Gastrocnemius medialis (tissue), 4 donors: Measurements from ENCODE around the gene ASTN1. TPM values are rescaled to one million over a fixed set of nuclear protein-coding genes. Genes with fewer than 3 reads are reported as not detected.

Experiments
- ATAC-seq, 2 donors: fragments of 150-250 bp; one replicate each; pipeline ENCODE4 v1.9.1; 2016
- DNase-seq, 2 donors: peaks; one replicate each; pipeline ENCODE4 v3.0.0-alpha.2; 2019
- H3K27ac ChIP-seq, 4 donors: fragments of 200-600 bp; sonication (generic); 1 replicate in 1 of 4; 2 replicates in 3 of 4; pipeline ENCODE4 v1.5.1; 2016 to 2018; ENCODE audit warnings: mild to moderate bottlenecking in 2 of 4, moderate library complexity in 1 of 4
- H3K27me3 ChIP-seq, 3 donors: fragments of 200-600 bp; sonication (generic) in 2 of 3; 1 replicate in 1 of 3; 2 replicates in 2 of 3; pipeline versions ENCODE4 v1.5.1 to v1.6.0; 2016 to 2019; ENCODE audit warnings: mild to moderate bottlenecking in 1 of 3, moderate library complexity in 1 of 3
- H3K36me3 ChIP-seq, 2 donors: fragments of 200-600 bp; sonication (generic) in 1 of 2; one replicate each; pipeline ENCODE4 v1.5.1; 2017 to 2018
- H3K4me1 ChIP-seq, 2 donors: fragments of 200-600 bp; sonication (generic) in 1 of 2; one replicate each; pipeline ENCODE4 v1.5.1; 2016 to 2017; ENCODE audit warnings: mild to moderate bottlenecking in 2 of 2
- H3K4me3 ChIP-seq, 4 donors: fragments of 200-600 bp; sonication (generic) in 3 of 4; 1 replicate in 1 of 4; 2 replicates in 3 of 4; pipeline ENCODE4 v1.5.1; 2016 to 2019; ENCODE audit warnings: mild to moderate bottlenecking in 2 of 4
- H3K9me3 ChIP-seq, 3 donors: fragments of 200-600 bp; sonication (generic) in 2 of 3; 1 replicate in 1 of 3; 2 replicates in 2 of 3; pipeline ENCODE4 v1.5.1; 2016 to 2019
- CTCF ChIP-seq, 5 experiments: fragments of 450-650 bp in 3 of 5; fragments of 200-600 bp in 2 of 5; sonication (generic) in 2 of 5; IDR thresholded peaks in 4 of 5; conservative IDR thresholded peaks in 1 of 5; 1 replicate in 4 of 5; 2 replicates in 1 of 5; pipeline ENCODE4 v1.5.1; 2016 to 2019; ENCODE audit warnings: antibody characterized with exemption in 5 of 5, mild to moderate bottlenecking in 3 of 5, moderate library complexity in 3 of 5
- POLR2A ChIP-seq, 2 donors: fragments of 450-650 bp; IDR thresholded peaks; one replicate each; pipeline ENCODE4 v1.6.1; 2017; ENCODE audit warnings: antibody characterized with exemption in 2 of 2, mild to moderate bottlenecking in 2 of 2, moderate library complexity in 2 of 2
- in situ Hi-C, 4 donors: fragments of 200-750 bp; cut with MboI; loops; one replicate each; pipeline versions ENCODE4 v1.15.0 to v1.8.0; 2017; ENCODE audit warnings: low sequenced_read_pairs in 4 of 4
- intact Hi-C: fragments of 100-400 bp; cut with DNase I; formaldehyde crosslinking; loops from one replicate; pipeline ENCODE4 v1.15.1; 2023; ENCODE audit warnings: low total_unique reads
- total RNA-seq, 4 donors: library from RNA; depleted of rRNA; stranded (reverse); fragments of >200 nt; gene quantifications; one replicate each; pipeline versions ENCODE4 v1.1.0 to v1.2.3, GENCODE V29; 2016

ASTN1 gene
- total RNA-seq, 4 donors from 2014 or later = 0.09 to 0.10 TPM; not detected in 2

GRCh38 chr1:176993587-176993986 lies 170.9 kb downstream of the ASTN1 start:
- DNase-seq (no peak), ATAC-seq (no peak)
- intact Hi-C loops (no loop called here), in situ Hi-C loops (no loop called here)
- TF ChIP-seq CTCF (IDR thresholded peaks at IDR 0.05 in 4 of 5, conservative IDR thresholded peaks at IDR 0.05 in 1 of 5) (no peak), POLR2A (IDR thresholded peaks at IDR 0.05) (no peak)
- H3K4me1 ChIP-seq = no peaks in the 10 kb centered on the region
- H3K4me3 ChIP-seq = no peak overlapping the region
- no peak overlapping the region for H3K27ac ChIP-seq
- H3K36me3 ChIP-seq = no peaks in the 10 kb centered on the region
- H3K27me3 ChIP-seq = no peaks in the 10 kb centered on the region
- no peaks in the 10 kb centered on the region for H3K9me3 ChIP-seq

GRCh38 chr1:176989754-176990153 lies 174.8 kb downstream of the ASTN1 start:
- Histone ChIP-seq H3K27me3 (no peaks in the 10 kb centered on the region), H3K4me1 (no peaks in the 10 kb centered on the region), H3K27ac (peak overlapping the region in 1 of 4 donors; percentile 19), H3K4me3 (no peak overlapping the region), H3K36me3 (no peaks in the 10 kb centered on the region), H3K9me3 (no peaks in the 10 kb centered on the region)
- no peak for TF ChIP-seq POLR2A (IDR thresholded peaks at IDR 0.05)
- TF ChIP-seq CTCF (IDR thresholded peaks at IDR 0.05 in 4 of 5, conservative IDR thresholded peaks at IDR 0.05 in 1 of 5) = no peak
- DNase-seq (no peak), ATAC-seq (no peak)
- in situ Hi-C loops (no loop called here), intact Hi-C loops (no loop called here)

- TF ChIP-seq CTCF (IDR thresholded peaks at IDR 0.05 in 4 of 5, conservative IDR thresholded peaks at IDR 0.05 in 1 of 5) (no peak), POLR2A (IDR thresholded peaks at IDR 0.05) (no peak)
- intact Hi-C loops = no loop called here
- in situ Hi-C loops = no loop called here
- H3K9me3 ChIP-seq = no peaks in the 10 kb centered on the region
- H3K27me3 ChIP-seq = no peaks in the 10 kb centered on the region
- H3K4me1 ChIP-seq = no peaks in the 10 kb centered on the region
- no peak overlapping the region for H3K4me3 ChIP-seq
- H3K36me3 ChIP-seq = no peaks in the 10 kb centered on the region
- ATAC-seq (peak in 1 of 2 donors; percentile 45), DNase-seq (no peak)
- H3K27ac ChIP-seq = no peak overlapping the region
Observed at GRCh38 chr1:176989023-176989422, 175.5 kb downstream of the ASTN1 start.

- H3K4me3 ChIP-seq = no peak overlapping the region
- no peak for DNase-seq
- TF ChIP-seq CTCF (IDR thresholded peaks at IDR 0.05 in 4 of 5, conservative IDR thresholded peaks at IDR 0.05 in 1 of 5) (no peak), POLR2A (IDR thresholded peaks at IDR 0.05) (no peak)
Observed at GRCh38 chr1:176987016-176987415, 177.5 kb downstream of the ASTN1 start.

GRCh38 chr1:176983731-176984130 lies 180.8 kb downstream of the ASTN1 start:
- intact Hi-C loops = no loop called here
- no peak for DNase-seq

More at GRCh38 chr1:176987016-176987415, 177.5 kb downstream of the ASTN1 start:
- intact Hi-C loops (no loop called here), in situ Hi-C loops (no loop called here)
- Histone ChIP-seq H3K4me1 (no peaks in the 10 kb centered on the region), H3K36me3 (no peaks in the 10 kb centered on the region), H3K27ac (no peak overlapping the region), H3K27me3 (no peaks in the 10 kb centered on the region), H3K9me3 (no peaks in the 10 kb centered on the region)
- ATAC-seq = no peak

More at GRCh38 chr1:176983731-176984130, 180.8 kb downstream of the ASTN1 start:
- Histone ChIP-seq H3K4me1 (no peaks in the 10 kb centered on the region), H3K4me3 (no peak overlapping the region), H3K27me3 (no peaks in the 10 kb centered on the region), H3K9me3 (no peaks in the 10 kb centered on the region), H3K27ac (no peak overlapping the region), H3K36me3 (no peaks in the 10 kb centered on the region)
- in situ Hi-C loops = no loop called here
- ATAC-seq = no peak
- TF ChIP-seq CTCF (IDR thresholded peaks at IDR 0.05 in 4 of 5, conservative IDR thresholded peaks at IDR 0.05 in 1 of 5) (no peak), POLR2A (IDR thresholded peaks at IDR 0.05) (no peak)
